Pancreas (tissue), 10 donors: ENCODE measurements around the gene RNF152. TPM values are rescaled to one million over a fixed set of nuclear protein-coding genes. Genes with fewer than 3 reads are reported as not detected.

Experiments
- ATAC-seq, 4 donors: fragments of 200-7000 bp; cut with Tn5 transposase; one replicate each; pipeline versions ENCODE4 v1.8.0 to v1.9.1; 2020; ENCODE audit warnings: mild to moderate bottlenecking in 4 of 4, moderate library complexity in 4 of 4
- DNase-seq, 6 donors: peaks; one replicate each; pipeline ENCODE4 v3.0.0-alpha.2; 2020
- FAIRE-seq: peaks from 2 replicates; lab custom pipeline; 2012; peaks lifted over from hg19 to GRCh38; lab: Jason Lieb, UNC
- H3K27ac ChIP-seq, 4 donors: fragments of 200-600 bp; sonication (generic); 1 replicate in 3 of 4; 2 replicates in 1 of 4; pipeline versions ENCODE4 v1.5.0 to v1.8.0; 2020
- H3K27me3 ChIP-seq, 4 donors: fragments of 200-600 bp; one replicate each; pipeline ENCODE4 v1.8.0; 2021
- H3K36me3 ChIP-seq, 3 donors: fragments of 200-600 bp; sonication (generic) in 1 of 3; one replicate each; pipeline versions ENCODE4 v1.5.0 to v1.8.0; 2020 to 2021
- H3K4me1 ChIP-seq, 3 donors: fragments of 200-600 bp; one replicate each; pipeline ENCODE4 v1.8.0; 2021
- H3K4me3 ChIP-seq, 4 donors: fragments of 200-600 bp; sonication (generic) in 2 of 4; one replicate each; pipeline versions ENCODE4 v1.5.0 to v1.8.0; 2020 to 2021
- H3K9me3 ChIP-seq, 4 donors: fragments of 200-600 bp; one replicate each; pipeline ENCODE4 v1.8.0; 2021
- WGBS, 2 donors: extraction: QIAGEN DNeasy Blood & Tissue Kit; methylation state at CpG; one replicate each; pipeline ENCODE4 v1.1.7; 2013; 5-methylcytosine and 5-hydroxymethylcytosine counted together
- intact Hi-C, 3 donors: fragments of 100-400 bp; cut with DNase I; formaldehyde crosslinking; loops; one replicate each; pipeline versions ENCODE4 v1.11.1 to v1.14.2; 2022
- polyA plus RNA-seq, 2 donors: library from polyadenylated mRNA; stranded (reverse); fragments of 200-250 nt; gene quantifications; one replicate each; pipeline ENCODE4 v1.2.3, GENCODE V29; 2013
- total RNA-seq, 6 donors: library from RNA; stranded (reverse); fragmentation: NEBNext Ultra II Directional in 4 of 6; extraction: Animal tissue kit (Norgen Biotek cat#: 25700) in 4 of 6; gene quantifications; one replicate each; pipeline versions ENCODE4 v1.2.1 to v1.2.4, GENCODE V29; 2021 to 2023
- TF ChIP-seq, protein P1 (sequence below), 4 donors: fragments of 200-600 bp; sonication (generic) in 3 of 4; IDR thresholded peaks; one replicate each; pipeline versions ENCODE4 v1.5.0 to v1.8.0; 2021; ENCODE audit warnings: antibody characterized with exemption in 4 of 4
- donor health status: healthy with polysubstance abuse.
- donor health status: DM: no; HTN: no; CAD: no; lungs with moderate emphysema.
- donor health status: DM: no; HTN: no; CAD: no.
- donor health status: control.
- donor health status: control.
- donor health status: Bipolar disorder and iron deficiency.
- donor health status: DM: yes; HTN: yes; CAD: no.
- donor health status: DM: no; HTN: no; CAD: no.
- donor health status: DM: no; HTN: no; CAD: no.
- donor health status: DM: yes; HTN: yes; CAD: no.

Gene RNF152
- total and polyA plus RNA-seq, 8 donors, result 0.91 to 7.2 (median 4.8) TPM

DNA sequence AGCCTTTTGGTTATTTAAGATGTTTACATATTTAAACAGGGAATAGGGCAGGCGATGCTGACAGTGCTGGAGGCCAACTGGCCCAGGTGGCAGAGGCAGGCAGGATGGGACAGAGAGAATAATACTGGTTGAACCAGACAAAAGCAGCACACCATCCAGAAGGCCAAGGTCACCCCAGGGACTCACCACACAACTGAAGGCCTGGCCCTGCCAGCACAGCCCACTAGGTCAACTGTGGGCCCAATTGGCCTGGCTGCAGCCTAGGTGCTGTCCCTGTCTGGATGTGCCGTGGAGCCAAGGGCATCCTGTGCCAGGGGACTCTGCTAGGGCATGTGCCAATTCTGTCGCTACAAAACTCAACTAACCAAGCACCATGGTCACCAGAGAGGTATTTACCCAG, 69.2 kb downstream of the RNF152 start:
- TF ChIP-seq, protein P1, sequence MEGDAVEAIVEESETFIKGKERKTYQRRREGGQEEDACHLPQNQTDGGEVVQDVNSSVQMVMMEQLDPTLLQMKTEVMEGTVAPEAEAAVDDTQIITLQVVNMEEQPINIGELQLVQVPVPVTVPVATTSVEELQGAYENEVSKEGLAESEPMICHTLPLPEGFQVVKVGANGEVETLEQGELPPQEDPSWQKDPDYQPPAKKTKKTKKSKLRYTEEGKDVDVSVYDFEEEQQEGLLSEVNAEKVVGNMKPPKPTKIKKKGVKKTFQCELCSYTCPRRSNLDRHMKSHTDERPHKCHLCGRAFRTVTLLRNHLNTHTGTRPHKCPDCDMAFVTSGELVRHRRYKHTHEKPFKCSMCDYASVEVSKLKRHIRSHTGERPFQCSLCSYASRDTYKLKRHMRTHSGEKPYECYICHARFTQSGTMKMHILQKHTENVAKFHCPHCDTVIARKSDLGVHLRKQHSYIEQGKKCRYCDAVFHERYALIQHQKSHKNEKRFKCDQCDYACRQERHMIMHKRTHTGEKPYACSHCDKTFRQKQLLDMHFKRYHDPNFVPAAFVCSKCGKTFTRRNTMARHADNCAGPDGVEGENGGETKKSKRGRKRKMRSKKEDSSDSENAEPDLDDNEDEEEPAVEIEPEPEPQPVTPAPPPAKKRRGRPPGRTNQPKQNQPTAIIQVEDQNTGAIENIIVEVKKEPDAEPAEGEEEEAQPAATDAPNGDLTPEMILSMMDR (IDR thresholded peaks at IDR 0.05), result no peak
- Histone ChIP-seq H3K4me1 (no peaks in the 10 kb centered on the region), H3K4me3 (no peak overlapping the region), H3K36me3 (no peaks in the 10 kb centered on the region), H3K9me3 (no peaks in the 10 kb centered on the region), H3K27ac (no peak overlapping the region), H3K27me3 (no peaks in the 10 kb centered on the region)
- intact Hi-C loops, result no loop called here
- DNase-seq, result no peak
- 90 to 93% methylated on average over 3 of the region's 3 CpGs for WGBS, 2 donors
- ATAC-seq, result no peak
- no peak for FAIRE-seq

DNA sequence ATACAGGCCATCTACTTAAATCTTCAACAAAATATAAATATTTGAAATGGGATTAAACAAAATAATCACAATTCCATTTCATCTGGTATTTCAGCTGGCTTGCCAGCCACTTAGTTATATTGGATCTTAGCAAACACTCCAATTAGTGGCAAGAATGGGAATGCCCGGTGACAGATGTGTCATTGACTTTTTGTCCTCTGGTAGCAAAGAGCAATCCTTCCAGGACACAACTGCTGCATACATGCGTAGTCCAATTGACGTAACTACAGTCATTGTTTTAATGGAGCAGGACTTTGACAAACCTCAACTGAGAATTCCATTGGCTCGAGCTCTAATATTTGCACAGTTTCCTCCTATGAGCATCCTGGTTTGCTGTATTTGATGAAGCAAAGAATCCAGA, 69.9 kb downstream of the RNF152 start:
- Histone ChIP-seq H3K9me3 (no peaks in the 10 kb centered on the region), H3K4me1 (no peaks in the 10 kb centered on the region), H3K36me3 (no peaks in the 10 kb centered on the region), H3K27ac (no peak overlapping the region), H3K4me3 (no peak overlapping the region), H3K27me3 (no peaks in the 10 kb centered on the region)
- TF ChIP-seq, protein P1 (IDR thresholded peaks at IDR 0.05), result no peak
- intact Hi-C loops, result no loop called here
- WGBS, 2 donors, result 93 to 98% methylated on average over 4 of the region's 4 CpGs
- DNase-seq, result no peak
- no peak for FAIRE-seq
- no peak for ATAC-seq

DNA sequence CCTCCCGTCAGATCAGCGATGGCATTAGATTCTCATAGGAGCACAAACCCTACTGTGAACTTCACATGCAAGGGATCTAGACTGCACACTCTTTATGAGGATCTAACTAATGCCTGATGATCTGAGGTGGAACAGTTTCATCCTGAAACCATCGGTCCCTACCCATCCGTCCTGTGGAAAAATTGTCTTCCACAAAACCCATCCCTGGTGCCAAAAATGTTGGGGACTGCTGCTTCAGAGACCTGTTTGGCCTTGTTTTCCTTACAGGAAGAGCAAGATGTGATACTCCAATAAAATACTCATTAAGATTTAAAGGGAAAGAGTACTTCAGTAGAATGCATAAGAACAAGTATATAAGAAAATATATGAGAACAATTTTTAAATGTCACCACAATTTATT, 71.1 kb downstream of the RNF152 start:
- H3K36me3 ChIP-seq, result no peaks in the 10 kb centered on the region
- WGBS, 2 donors, result 91% methylated on average over 4 of the region's 4 CpGs
- TF ChIP-seq, protein P1 (IDR thresholded peaks at IDR 0.05), result no peak
- no peak overlapping the region for H3K27ac ChIP-seq
- ATAC-seq, result no peak
- no peak for DNase-seq
- no peak overlapping the region for H3K4me3 ChIP-seq
- no peaks in the 10 kb centered on the region for H3K9me3 ChIP-seq
- H3K27me3 ChIP-seq, result no peaks in the 10 kb centered on the region
- intact Hi-C loops, result no loop called here
- FAIRE-seq, result no peak
- H3K4me1 ChIP-seq, result no peaks in the 10 kb centered on the region

DNA sequence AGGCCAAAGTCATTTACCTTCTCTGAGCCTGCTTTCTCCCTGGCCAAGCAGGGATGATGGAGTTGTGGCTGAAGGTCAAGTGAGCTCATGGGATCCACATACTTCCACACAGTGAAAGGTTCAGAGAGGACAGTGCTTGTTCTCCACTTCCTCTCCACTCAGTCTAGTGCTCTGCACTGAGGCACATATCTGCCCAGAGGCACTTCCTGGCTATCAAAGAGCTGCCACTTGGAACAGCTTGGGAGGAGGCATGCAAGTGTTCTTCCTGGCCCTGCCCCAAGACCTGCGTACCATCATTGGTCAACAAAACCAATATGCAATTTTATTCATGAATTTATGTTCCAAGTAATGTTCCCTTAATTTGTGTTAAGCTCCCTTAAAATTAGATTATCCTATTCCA, 71.9 kb downstream of the RNF152 start:
- Histone ChIP-seq H3K27me3 (no peaks in the 10 kb centered on the region), H3K4me1 (no peaks in the 10 kb centered on the region), H3K9me3 (no peaks in the 10 kb centered on the region), H3K36me3 (no peaks in the 10 kb centered on the region), H3K27ac (no peak overlapping the region), H3K4me3 (no peak overlapping the region)
- intact Hi-C loops, result no loop called here
- WGBS, 2 donors, result 87 to 96% methylated on average over 1 of the region's 1 CpG
- FAIRE-seq, result no peak
- DNase-seq, result no peak
- ATAC-seq, result no peak
- TF ChIP-seq, protein P1 (IDR thresholded peaks at IDR 0.05), result no peak

DNA sequence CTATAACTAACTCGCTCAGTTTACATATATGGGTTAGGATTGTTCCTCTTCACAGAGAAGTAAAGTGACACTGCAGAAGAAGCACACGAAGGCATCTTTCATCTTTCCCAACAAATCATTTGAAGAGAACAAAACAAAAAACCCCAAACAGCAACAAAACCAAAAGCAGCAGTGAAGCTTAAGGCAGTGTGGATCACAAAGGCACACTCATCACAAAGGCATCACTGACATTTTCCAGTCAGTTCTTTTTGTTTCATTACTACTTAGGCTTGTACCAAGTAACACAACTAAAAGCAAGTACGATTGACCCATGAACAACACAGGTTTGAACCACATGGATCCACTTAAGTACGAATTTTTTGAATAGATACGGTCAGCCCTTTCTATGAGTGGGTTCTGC, 75.7 kb downstream of the RNF152 start:
- H3K9me3 ChIP-seq, result no peaks in the 10 kb centered on the region
- TF ChIP-seq, protein P1 (IDR thresholded peaks at IDR 0.05), result no peak
- 81 to 90% methylated on average over 5 of the region's 5 CpGs for WGBS, 2 donors
- H3K27ac ChIP-seq, result no peak overlapping the region
- H3K36me3 ChIP-seq, result no peaks in the 10 kb centered on the region
- FAIRE-seq, result no peak
- no peak for ATAC-seq
- no peaks in the 10 kb centered on the region for H3K27me3 ChIP-seq
- intact Hi-C loops, result no loop called here
- H3K4me1 ChIP-seq, result no peaks in the 10 kb centered on the region
- no peak for DNase-seq
- H3K4me3 ChIP-seq, result no peak overlapping the region
